NCI-H1417 (cell line): ENCODE data around the gene INO80E.

ENCODE experiments used
- DNase-seq, 3 experiments: peaks; one replicate each; lab custom pipeline; 2025; lab: John Stamatoyannopoulos, UW

Gene INO80E

DNA sequence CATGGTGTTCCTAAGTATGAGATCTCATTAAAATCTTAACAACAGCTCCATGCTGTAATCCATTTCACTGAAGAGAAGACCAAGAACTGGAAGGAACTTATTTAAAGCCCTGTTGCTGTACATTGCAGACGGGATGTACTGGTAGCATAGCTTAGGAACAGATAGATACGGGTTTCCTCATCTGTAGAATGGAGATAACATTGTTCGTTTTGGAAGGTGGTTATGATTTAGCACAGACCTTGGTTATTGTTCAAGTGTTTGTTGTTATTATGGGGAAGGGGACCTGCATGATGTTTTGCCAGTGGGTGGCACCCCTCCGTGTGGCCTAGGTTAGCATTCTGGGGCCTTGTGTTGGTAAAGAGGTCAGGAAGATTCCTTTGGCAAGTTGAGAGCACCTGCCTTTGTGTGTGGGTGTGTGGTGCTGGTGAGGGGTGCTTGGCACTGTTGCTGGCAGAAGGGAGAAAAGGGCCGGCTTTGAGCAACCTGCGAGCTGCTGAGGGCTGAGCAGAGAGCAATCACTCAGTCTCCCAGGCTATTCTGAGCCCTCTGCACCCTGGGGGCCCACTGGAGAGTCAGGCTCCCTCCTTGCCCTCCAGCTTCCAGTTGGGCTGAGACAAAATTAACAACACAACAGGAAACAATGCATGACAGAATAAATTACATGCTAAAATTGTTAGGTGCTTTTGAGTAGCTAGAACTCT is 20.1 kb upstream of the INO80E start:
- peak in 1 of 3 experiments; percentile 8 for DNase-seq

- DNase-seq, result no peak
These were observed 18.8 kb upstream of the INO80E start for GRCh38 chr16:29977063-29977825.

DNA sequence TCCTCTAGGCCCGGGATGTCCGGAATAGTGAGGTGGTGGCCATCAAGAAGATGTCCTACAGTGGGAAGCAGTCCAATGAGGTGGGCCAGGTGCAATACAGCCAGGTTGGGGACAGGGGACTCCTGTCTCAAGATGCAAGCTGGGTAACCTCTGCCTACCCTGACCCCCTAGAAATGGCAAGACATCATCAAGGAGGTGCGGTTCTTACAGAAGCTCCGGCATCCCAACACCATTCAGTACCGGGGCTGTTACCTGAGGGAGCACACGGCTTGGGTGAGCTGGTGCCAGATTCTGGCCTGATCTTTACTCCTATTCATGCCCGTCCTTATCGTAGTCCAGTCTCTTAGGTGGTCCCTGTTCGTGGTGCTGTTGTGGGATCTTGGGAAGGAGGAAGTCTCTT is 18.0 kb upstream of the INO80E start:
- no peak for DNase-seq

- DNase-seq, result no peak
These were observed 17.3 kb upstream of the INO80E start for GRCh38 chr16:29978564-29979270.

GRCh38 chr16:29982560-29983419 is 13.3 kb upstream of the INO80E start:
- no peak for DNase-seq

DNA sequence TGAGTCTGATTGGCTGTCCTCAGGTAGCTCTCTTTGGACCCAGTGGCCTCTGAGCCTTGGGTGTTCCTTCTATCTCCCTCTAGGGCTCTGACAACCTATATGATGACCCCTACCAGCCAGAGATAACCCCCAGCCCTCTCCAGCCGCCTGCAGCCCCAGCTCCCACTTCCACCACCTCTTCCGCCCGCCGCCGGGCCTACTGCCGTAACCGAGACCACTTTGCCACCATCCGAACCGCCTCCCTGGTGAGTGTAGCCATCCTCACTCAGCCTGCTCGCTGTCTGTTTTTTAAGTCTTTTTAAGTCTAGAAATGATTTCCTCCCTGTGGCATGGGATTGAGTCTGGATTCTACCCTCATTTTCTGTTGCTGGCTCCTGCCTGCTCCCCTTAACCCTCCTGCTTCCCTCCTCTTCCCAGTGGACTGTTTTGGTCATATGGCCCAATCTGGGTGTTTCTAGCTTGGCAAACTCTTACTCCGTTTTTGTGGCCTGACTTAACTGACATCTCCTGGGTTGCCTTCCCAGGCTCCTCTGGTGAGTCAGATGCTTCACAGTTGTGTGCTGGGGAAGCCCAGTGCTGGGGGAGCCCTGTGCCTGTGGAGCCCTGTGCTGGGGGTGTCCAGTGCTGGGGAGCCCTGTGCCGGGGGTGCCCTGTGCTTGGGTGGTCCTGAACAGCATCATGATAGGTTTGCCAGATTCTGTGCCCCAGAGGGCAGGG is 12.5 kb upstream of the INO80E start:
- DNase-seq, result no peak

DNA sequence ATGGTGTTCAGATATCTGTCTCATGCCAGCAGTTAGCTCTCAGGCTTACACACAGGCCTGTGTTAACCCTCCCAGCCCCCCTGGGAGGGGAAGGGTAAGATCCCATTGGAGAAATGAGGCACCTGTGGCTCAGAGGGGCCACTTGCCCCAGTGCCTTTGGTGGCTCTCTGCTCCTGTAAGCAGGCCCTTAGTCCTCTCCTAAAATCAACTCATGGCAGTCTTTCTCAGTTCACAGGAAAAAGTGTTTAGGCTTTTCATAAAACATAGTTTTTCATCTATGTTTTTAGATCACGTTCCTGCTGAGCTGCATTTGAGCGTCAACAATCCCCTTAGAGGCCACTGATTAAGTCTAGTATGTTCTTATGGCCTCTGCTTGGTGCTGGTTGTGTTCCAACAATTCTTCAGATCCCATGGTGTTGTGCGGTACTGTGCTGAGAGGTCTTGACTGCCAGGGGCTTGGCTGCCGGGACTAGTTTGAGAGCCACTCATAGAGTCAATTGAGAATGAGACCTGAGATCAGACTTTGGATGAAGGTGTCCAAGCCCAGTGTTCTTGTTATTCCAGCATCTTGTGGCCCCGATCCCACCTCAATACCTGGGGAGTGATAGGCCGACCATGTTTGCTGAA is 11.8 kb upstream of the INO80E start:
- no peak for DNase-seq

DNA sequence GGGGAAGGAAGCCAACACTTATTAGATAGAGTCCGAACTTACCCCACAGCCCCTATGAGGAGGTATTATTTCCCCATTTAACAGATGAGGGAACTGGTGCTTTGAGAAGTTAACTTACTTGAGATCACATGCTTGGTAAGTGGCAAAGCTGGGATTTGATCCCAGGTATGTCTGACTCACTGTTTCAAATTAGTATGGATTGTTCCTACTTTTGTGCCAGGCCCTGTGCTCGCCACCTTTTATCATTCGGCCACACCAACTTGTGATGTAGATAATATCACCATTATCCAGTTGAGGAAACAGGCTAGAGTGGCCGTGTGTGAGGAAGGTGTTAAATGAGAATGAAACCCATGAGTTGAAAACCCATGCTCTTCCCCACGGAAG is 11.3 kb upstream of the INO80E start:
- DNase-seq, result no peak

DNA sequence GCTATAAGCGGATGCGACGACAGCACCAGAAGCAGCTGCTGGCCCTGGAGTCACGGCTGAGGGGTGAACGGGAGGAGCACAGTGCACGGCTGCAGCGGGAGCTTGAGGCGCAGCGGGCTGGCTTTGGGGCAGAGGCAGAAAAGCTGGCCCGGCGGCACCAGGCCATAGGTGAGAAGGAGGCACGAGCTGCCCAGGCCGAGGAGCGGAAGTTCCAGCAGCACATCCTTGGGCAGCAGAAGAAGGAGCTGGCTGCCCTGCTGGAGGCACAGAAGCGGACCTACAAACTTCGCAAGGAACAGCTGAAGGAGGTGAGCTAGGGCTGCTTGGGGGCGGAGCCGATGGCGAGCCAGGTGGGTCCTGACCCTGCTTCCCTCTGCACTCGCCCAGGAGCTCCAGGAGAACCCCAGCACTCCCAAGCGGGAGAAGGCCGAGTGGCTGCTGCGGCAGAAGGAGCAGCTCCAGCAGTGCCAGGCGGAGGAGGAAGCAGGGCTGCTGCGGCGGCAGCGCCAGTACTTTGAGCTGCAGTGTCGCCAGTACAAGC is 10.7 kb upstream of the INO80E start:
- no peak for DNase-seq

GRCh38 chr16:29986231-29986630 is 9.8 kb upstream of the INO80E start:
- no peak for DNase-seq

- DNase-seq, result no peak
These were observed 9.1 kb upstream of the INO80E start for GRCh38 chr16:29986931-29987330.

DNA sequence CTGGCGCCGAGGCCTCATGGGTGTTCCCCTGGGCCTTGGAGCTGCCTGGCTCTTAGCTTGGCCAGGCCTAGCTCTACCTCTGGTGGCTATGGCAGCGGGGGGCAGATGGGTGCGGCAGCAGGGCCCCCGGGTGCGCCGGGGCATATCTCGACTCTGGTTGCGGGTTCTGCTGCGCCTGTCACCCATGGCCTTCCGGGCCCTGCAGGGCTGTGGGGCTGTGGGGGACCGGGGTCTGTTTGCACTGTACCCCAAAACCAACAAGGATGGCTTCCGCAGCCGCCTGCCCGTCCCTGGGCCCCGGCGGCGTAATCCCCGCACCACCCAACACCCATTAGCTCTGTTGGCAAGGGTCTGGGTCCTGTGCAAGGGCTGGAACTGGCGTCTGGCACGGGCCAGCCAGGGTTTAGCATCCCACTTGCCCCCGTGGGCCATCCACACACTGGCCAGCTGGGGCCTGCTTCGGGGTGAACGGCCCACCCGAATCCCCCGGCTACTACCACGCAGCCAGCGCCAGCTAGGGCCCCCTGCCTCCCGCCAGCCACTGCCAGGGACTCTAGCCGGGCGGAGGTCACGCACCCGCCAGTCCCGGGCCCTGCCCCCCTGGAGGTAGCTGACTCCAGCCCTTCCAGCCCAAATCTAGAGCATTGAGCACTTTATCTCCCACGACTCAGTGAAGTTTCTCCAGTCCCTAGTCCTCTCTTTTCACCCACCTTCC is 8.5 kb upstream of the INO80E start:
- no peak for DNase-seq

DNA sequence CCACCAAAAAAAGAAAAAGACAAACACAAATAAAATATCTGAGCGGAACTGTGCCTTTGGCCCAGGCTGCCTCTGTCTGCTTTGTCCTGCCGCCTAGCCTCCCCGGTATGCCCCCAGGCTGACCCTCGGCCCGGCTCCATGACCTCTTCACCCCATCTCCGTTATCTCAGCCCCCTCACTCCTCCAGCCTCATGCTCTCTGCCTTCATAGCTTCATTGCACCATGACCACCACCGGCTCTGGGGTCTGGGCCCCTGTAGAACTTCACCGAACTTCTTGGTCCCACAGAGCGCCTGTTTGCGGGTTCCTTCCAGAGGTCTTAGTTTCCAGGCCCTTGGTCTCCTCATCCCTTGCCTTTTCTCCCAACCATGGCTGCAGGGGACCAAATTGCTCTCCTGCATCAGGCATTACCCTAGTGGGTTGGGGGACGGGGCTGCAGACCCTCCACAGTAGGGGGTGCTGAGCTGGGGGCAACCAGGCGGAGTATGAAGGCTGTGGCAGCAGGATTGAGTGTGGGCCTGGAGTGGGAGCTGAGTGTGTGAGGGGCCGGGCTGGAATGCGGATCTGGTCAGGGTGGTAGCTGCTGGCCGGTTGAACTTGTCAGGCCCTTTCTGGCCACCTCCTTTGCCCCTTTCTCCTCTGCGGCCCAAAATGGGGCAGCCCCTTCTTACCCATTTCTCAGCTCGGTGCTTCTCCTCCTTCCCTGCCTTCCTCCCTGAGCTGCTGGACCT is 7.5 kb upstream of the INO80E start:
- no peak for DNase-seq

GRCh38 chr16:29989111-29989858 is 6.8 kb upstream of the INO80E start:
- no peak for DNase-seq

DNA sequence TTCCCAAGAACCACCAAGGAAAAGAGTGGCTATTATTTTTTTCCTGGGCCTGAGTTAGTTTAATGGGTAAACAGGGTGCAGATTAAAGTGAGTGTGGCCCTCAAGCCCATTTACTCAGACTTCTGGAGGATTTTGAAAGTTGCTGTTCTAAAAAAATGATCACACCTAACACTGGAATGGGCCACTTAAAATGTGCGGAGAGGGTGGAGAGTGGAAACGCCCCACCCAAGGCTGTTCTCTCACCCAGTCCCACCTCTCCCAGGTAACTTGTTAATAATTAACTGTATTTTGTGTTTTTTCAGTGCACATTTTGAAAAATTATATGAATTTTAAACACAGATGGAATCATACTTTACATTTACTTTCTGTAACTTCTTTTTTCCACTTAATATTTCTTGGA is 6.0 kb upstream of the INO80E start:
- DNase-seq, result no peak

DNA sequence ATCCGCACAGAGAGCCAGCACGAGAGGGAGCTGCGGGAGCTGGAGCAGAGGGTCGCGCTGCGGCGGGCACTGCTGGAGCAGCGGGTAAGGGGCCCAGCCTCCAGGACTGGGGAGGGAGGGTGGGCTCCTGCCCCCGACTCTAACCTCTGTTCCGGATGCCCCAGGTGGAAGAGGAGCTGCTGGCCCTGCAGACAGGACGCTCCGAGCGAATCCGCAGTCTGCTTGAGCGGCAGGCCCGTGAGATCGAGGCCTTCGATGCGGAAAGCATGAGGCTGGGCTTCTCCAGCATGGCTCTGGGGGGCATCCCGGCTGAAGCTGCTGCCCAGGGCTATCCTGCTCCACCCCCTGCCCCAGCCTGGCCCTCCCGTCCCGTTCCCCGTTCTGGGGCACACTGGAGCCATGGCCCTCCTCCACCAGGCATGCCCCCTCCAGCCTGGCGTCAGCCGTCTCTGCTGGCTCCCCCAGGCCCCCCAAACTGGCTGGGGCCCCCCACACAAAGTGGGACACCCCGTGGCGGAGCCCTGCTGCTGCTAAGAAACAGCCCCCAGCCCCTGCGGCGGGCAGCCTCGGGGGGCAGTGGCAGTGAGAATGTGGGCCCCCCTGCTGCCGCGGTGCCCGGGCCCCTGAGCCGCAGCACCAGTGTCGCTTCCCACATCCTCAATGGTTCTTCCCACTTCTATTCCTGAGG is 5.0 kb upstream of the INO80E start:
- no peak for DNase-seq

- DNase-seq, result no peak
These were observed 4.5 kb upstream of the INO80E start for GRCh38 chr16:29991571-29991904.

- no peak for DNase-seq
These were observed 3.6 kb upstream of the INO80E start for GRCh38 chr16:29992344-29992967.
